ENCODE measurements around the gene XYLT1. TPM values are rescaled to one million over a fixed set of nuclear protein-coding genes. Genes with fewer than 3 reads are reported as not detected.

The XYLT1 gene
- total and polyA plus RNA-seq, 2 of the 8 experiments (the other 6 are each of a cell fraction or from before 2014, with no cell fraction given) = 6.6 to 25.4 TPM

GRCh38 chr16:17333229-17333628 is 137.5 kb downstream of the XYLT1 start:
- H3K9ac ChIP-seq (replicated peaks in 1 of 4; ENCODE audit: extremely low read depth in 1 of 4, low read depth in 3 of 4, low read length in 3 of 4) = no peak overlapping the region
- POLR2A ChIA-PET (ENCODE audit: partially characterized antibody) = no interaction called here
- H3K23me2 ChIP-seq (ENCODE audit: low read depth, low read length) = no peaks in the 10 kb centered on the region
- no peak overlapping the region for H2AFZ ChIP-seq (ENCODE audit: low read length)
- H3K79me2 ChIP-seq (ENCODE audit: control insufficient read depth in 1 of 2, insufficient read depth in 2 of 2, low read length in 2 of 2) = peaks cover 0 to 2% of the 10 kb centered on the region in 2 experiments; a peak in 1 of 4 replicates
- peaks cover 0 to 5% (median 2%) of the 10 kb centered on the region in 4 experiments; a peak in 3 of 7 replicates for H3K4me1 ChIP-seq (replicated peaks in 1 of 4; ENCODE audit: control insufficient read depth in 3 of 4, insufficient read depth in 4 of 4, low read length in 3 of 4)
- DNase-seq (ENCODE audit: low read depth in 1 of 2, low spot score in 2 of 2) (no peak), FAIRE-seq (no peak)
- no peak overlapping the region for H2BK15ac ChIP-seq (ENCODE audit: low read length)
- no peak overlapping the region for H3K4me2 ChIP-seq (ENCODE audit: insufficient read depth in 1 of 2, low read depth in 2 of 2, low read length in 2 of 2)
- no peaks in the 10 kb centered on the region for H3K36me3 ChIP-seq (ENCODE audit: control insufficient read depth in 2 of 4, insufficient read depth in 4 of 4, low read length in 3 of 4)
- H2BK5ac ChIP-seq (ENCODE audit: low read depth, low read length) = no peak overlapping the region
- no peaks in the 10 kb centered on the region for H3K27me3 ChIP-seq (replicated peaks in 1 of 4; ENCODE audit: control insufficient read depth in 3 of 4, extremely low read depth in 1 of 4, insufficient read depth in 3 of 4, low read length in 3 of 4)
- no peak overlapping the region for H3K56ac ChIP-seq (replicated peaks; ENCODE audit: insufficient read length, low read depth, low read length)
- no peaks in the 10 kb centered on the region for H4K20me1 ChIP-seq (replicated peaks in 1 of 2; ENCODE audit: control insufficient read depth in 1 of 2, insufficient read depth in 2 of 2, low read length in 2 of 2)
- CTCF ChIA-PET (ENCODE audit: partially characterized antibody) = interaction anchor here (1.1 kb wide), 1 partner anchor 9 kb away, joined by 4 read pairs; no protein-coding TSS in a partner anchor
- H3K14ac ChIP-seq (ENCODE audit: insufficient read length) = no peak overlapping the region
- H3K4ac ChIP-seq (replicated peaks; ENCODE audit: insufficient read length, low read depth, low read length) = no peak overlapping the region
- no peak overlapping the region for H3K23ac ChIP-seq (ENCODE audit: insufficient read length)
- no peak overlapping the region for H3K27ac ChIP-seq (ENCODE audit: low read depth, low read length)
- H3K79me1 ChIP-seq (ENCODE audit: low read depth, low read length) = peaks cover 7% of the 10 kb centered on the region
- no peak overlapping the region for H3K18ac ChIP-seq (ENCODE audit: extremely low read depth, low read length)
- no peak overlapping the region for H4K91ac ChIP-seq (replicated peaks; ENCODE audit: insufficient read length, low read length)
- H2BK12ac ChIP-seq (ENCODE audit: low read depth, low read length) = no peak overlapping the region
- H4K5ac ChIP-seq (ENCODE audit: insufficient read length, low read depth, low read length) = no peak overlapping the region
- no peak overlapping the region for H2BK120ac ChIP-seq (replicated peaks; ENCODE audit: low read depth, low read length)
- H3K4me3 ChIP-seq (ENCODE audit: extremely low read depth in 1 of 4, insufficient read depth in 2 of 4, low read depth in 3 of 4, low read length in 4 of 4) = no peak overlapping the region
- 89% methylated on average over 2 of the region's 2 CpGs; no CpG with 5 or more reads in 1 of the 2 experiments for WGBS, 2 experiments (ENCODE audit: extremely low coverage in 1 of 2, insufficient coverage in 1 of 2, insufficient read length in 1 of 2, insufficient replicate concordance in 2 of 2, low coverage in 1 of 2, low lambda C conversion rate in 2 of 2, missing lambda C conversion rate in 1 of 2)
- H2AK5ac ChIP-seq (ENCODE audit: low read depth, low read length) = no peak overlapping the region
- no peak overlapping the region for H4K8ac ChIP-seq (ENCODE audit: extremely low read depth, insufficient read depth, low read length)
- H2BK20ac ChIP-seq (ENCODE audit: low read length) = no peak overlapping the region
- no peaks in the 10 kb centered on the region for H3K9me3 ChIP-seq (ENCODE audit: insufficient read depth in 2 of 2, low read depth in 1 of 2, low read length in 1 of 2)
- no peak for TF ChIP-seq CHD1 (IDR thresholded peaks at IDR 0.05; ENCODE audit: low read depth, low read length)
- TF ChIP-seq POLR2A (IDR thresholded peaks at IDR 0.05; ENCODE audit: control extremely low read depth in 1 of 2, low read depth in 2 of 2, low read length in 2 of 2) = no peak
- TF ChIP-seq BACH1 (IDR thresholded peaks at IDR 0.05; ENCODE audit: low read length) = no peak
- no peak for TF ChIP-seq BRCA1 (IDR thresholded peaks at IDR 0.05; ENCODE audit: low read depth, low read length)
- TF ChIP-seq KDM1A (IDR thresholded peaks at IDR 0.05; ENCODE audit: borderline replicate concordance, low read length) = no peak
- TF ChIP-seq PHF8 (conservative IDR thresholded peaks at IDR 0.05; ENCODE audit: low read depth, low read length) = no peak
- TF ChIP-seq SRF (IDR thresholded peaks at IDR 0.05; ENCODE audit: low read depth, low read length) = no peak
- TF ChIP-seq CHD2 (IDR thresholded peaks at IDR 0.05; ENCODE audit: low read length) = no peak
- TF ChIP-seq POU5F1 (IDR thresholded peaks at IDR 0.05; ENCODE audit: low read depth, low read length) = no peak
- TF ChIP-seq EGR1 (IDR thresholded peaks at IDR 0.05; ENCODE audit: borderline replicate concordance, low read depth, low read length) = no peak

Measured in H1 (cell line).